Measurements from ENCODE around the gene CASS4.
"Not testable (repeated sequence)": the region's sequence is repeated elsewhere in the genome, so short reads cannot be mapped to it uniquely, and the experiment has no call there.

Gene CASS4

DNA sequence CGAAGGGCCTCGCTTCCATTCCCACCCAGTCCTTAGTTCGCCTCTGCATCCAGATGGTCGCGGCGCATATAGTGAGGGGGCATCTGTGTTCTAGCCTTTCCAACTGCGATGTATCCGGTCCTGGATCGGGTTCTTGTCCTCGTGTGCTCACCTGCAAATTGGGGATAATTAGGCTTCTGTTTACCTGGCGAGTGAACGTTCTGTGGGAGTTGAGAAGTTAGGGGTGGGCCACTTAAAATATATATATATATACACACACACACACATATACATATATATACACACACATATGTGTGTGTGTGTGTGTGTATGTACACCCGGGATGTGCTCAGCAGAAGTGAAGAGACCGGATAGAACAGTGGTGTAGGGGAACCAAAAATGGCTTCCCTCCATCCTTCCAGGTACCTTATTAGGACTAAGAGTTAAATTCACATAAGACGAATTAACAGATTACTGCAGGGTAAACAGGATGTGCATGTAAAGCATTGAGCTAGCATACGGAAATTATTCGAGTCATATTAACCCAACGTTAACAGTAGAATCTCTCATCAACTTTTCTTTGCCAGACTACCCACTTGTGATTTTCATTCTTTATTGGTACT lies 19.1 kb upstream of the CASS4 start:
- DNase-seq (ENCODE audit: low spot score), result no peak

DNA sequence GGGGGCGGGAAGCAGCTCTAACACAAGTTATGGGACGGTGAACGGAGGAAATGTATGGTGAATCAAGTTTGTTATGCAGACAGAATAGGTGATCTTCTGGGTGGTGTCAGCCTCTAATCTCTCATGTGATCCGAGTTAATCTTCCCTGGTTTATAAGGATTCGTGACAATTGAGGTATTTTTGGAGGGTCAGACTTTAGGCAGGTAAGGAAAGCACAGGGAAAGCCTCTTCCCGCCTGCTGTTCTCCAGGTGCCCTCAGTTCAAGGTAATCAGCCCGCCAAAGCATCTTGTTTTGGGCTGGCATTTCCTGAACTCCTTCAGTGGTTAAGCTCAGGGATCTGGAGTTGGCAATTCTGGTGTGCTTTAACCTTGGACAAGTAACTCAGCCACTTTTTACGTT lies 18.4 kb upstream of the CASS4 start:
- DNase-seq (ENCODE audit: low spot score), result no peak

DNA sequence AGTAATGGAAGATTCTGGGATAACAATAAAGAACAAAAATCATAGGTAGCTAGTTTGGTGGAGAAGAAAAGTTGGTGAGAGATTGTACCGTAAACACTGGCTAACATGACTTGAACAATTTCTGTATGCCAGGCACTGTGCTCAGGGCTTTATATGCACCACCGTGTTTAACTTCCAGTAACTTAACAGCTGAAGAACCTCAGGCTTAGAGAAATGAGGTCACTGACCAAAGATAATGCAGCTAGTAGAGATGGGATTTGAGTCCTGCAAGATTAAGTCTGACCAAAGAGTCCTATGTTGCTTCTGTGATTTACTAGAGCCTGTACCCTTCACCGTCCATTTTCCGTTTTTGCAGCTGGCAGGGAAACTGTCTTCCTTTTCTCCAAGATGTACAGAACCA lies 16.9 kb upstream of the CASS4 start:
- DNase-seq (ENCODE audit: low spot score), result no peak

DNA sequence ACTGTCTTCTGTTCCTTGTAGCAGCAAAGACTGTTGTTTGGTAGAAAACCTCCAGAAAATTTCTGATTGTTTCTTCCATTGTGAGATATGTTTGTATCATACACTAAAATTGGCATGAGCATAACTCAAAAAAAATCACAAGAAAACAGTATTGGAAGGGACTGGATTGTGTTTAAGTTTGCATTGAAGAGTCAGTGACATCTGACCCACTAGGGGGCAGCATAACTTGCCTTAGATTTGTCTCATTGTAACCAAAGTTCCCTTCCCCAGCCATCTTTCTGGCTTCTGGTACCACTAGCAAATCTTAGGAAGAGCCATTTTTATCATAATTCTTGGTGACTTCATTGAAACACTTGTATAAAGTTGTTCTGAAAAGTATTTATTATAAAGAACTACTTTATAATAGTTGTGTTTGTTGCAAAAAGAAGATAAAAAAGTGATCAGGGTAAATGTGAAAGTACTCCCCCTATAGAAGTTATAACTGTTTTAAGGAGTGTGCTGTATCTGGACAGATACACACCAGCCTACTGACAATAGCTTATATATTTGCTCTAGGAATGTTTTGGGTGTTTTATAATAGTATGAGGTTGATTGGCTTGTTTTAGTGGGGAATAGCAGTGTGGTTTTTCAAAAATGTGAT lies 11.9 kb upstream of the CASS4 start:
- DNase-seq (ENCODE audit: low spot score), result peak; percentile 68

DNA sequence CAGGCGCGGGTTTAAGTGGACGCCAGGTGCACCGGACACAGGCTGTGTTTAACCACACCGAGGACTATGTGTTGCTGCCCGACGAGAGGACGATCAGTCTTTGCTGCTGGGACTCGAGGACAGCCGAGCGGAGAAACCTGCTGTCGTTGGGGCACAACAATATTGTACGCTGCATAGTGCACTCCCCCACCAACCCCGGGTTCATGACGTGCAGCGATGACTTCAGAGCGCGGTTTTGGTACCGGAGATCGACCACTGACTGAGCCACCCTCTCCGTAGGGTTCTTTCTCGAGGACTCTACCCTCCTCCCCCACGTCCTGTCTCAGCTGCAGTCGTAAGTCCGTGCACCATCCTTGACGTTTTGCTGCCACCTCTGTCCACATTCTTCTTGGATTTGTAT lies 8.6 kb upstream of the CASS4 start:
- DNase-seq (ENCODE audit: low spot score), result no peak

DNA sequence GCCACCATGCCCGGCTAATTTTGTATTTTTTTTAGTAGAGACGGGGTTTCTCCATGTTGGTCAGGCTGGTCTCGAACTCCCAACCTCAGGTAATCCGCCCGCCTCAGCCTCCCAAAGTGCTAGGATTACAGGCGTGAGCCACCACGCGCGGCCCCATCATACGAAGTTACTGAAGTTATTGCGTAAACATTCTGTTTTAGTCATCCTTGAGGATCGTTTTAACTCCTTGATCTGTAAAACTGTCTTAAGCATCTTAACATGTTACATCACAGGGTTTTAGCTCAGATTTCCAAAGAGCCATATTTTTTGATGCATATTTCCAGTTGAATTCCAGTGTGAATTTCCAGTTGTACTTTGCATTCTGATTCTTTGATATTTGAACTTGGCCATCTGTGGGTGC lies 6.7 kb upstream of the CASS4 start:
- not testable (repeated sequence) for DNase-seq (ENCODE audit: low spot score)

DNA sequence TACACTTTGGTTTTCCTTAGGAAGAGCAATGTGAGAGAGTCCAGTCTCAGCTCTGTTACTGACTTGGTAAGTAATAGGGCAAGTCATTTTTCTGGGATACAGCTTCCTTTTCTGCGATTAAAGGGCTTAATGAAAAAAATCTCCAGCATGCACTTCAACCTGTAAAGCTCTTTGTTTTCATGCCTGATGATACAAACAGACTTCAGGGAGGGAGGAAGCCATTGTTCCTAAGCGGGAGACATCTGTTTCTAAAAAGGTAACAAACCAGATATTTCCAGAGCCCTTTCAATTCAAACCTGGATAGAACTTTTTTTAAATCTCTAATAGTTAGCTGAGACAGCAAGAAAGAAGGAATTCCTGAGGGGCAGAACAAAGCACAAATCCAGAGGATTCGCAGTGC lies 5.2 kb upstream of the CASS4 start:
- no peak for DNase-seq (ENCODE audit: low spot score)

DNA sequence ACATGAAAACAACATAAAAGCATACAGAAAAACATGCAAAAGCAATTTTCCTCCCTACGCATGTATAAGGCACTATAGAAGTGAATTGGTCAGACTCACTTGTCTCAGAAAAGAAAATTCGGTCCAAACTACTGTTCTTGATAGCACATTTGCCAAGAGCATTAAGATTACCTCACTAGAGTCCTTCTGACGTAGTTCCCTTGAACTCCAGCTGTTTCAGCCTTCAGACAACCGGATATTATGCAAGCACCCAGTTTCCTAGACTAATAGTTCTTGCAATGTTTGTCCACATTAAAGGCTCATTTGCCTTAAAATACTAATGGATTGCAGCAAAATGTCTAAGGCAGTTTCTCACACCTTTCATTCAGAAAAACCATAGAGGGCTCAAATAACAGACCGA lies 2.5 kb upstream of the CASS4 start:
- DNase-seq (ENCODE audit: low spot score), result no peak

DNA sequence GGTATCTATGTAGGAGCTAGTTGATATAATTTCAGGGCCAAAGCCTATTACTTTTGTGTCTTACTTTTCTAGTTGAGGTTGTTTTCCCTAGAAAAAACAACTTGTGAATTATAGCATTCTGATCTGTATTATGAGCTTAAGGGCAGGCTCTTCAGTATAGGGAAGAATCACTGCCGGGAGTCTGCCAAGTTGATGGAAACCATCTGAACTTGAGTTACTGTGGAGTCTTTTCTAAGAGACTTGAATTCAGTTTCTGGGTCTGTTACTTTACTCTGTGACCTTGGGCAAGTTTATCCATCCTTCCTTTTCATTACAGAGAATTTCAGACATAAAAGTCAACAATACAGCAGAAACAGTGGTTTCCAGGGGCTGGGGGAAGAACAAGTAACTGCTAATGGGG lies 2.1 kb upstream of the CASS4 start:
- no peak for DNase-seq (ENCODE audit: low spot score)

DNA sequence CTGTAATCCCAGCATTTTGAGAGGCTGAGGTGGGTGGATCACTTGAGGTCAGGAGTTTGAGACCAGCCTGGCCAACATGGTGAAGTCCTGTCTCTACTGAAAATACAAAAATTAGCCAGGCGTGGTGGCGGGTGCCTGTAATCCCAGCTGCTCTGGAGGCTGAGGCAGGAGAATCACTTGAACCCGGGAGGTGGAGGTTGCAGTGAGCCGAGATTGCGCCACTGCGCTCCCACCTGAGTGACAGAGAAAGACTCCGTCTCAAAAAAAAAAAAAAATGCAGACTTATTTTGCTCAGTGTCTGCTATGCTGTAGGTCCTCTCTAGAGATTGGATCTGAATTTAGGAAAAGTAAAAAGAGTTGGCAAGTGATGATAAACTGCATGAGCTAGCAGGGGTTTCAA lies 773 bp upstream of the CASS4 start:
- DNase-seq (ENCODE audit: low spot score), result not testable (repeated sequence)

DNA sequence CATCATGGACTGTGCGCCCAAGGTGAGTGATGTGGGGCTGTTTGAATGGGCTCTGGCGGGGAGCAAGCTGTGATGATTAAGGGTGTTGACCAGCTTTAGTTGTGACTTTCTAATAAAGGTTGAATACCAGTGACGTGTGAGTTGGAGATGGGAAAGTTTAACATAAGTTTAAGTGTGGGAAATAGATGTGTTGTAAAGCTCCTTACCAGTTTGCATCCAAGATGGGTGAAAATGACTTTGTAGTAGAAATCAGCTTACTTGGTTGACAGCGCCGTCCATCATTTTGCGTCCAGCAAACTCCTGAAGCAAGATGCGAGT lies 372 bp downstream of the CASS4 start:
- no peak for DNase-seq (ENCODE audit: low spot score)

DNA sequence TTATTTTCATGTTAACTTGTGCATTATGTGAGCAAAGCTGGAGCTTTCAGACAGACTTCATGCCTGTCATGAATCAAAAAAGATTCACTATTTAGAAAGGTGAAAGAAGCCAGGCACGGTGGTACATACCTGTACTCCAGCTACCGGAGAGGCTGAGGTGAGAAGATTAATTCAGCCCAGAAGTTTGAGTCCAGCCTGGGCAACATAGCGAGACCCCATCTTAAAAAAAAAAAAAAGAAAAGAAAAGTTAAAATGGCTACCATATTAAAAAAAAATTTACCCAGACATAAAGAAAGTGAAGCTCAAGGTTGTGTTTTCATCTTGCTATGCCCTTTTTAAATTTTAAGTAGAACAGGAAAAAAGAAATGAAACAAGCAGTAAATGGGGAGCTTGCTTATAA lies 889 bp downstream of the CASS4 start:
- DNase-seq (ENCODE audit: low spot score), result no peak

DNA sequence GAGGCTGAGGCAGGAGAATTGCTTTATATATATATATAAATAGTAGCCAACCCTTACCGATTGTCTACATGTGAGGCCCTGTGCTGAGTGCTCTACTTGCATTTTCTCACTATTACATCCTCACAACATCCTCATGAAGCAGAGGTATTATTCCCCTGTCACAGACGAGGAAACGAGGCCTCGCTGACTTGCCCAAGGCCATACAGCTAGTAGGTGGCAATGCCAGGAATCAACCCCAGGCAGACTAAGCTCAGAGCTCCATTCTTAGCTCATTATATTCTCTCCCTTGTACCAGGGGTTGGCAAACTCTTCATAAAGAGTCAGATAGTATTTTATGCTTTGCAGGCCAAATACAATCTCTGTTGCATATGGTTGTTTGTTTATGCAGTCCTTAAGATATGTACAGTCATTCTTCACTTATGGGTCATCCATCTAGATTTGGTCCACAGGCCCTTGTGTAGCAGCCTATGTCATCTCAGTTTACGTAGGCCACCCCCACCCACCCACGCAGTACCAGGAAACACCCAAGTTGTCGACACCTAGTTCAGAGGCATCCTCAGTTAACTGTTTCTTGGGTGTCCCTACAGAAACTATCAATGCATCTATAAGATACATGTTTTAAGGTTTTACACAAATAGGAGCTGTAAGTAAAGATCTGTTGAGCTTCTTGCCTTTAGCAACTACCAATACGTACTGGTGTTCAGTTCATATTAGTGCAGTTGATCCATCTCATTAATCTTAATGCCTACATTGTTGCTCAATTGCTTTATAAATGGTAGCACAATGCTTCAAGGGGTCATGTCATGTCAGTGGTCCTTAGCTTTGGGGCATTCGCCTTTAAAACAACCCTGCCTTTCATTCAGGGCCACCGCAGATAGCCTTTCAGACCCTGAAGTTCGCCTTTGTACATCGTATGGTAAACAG lies 3.0 kb downstream of the CASS4 start:
- no peak for DNase-seq (ENCODE audit: low spot score)

DNA sequence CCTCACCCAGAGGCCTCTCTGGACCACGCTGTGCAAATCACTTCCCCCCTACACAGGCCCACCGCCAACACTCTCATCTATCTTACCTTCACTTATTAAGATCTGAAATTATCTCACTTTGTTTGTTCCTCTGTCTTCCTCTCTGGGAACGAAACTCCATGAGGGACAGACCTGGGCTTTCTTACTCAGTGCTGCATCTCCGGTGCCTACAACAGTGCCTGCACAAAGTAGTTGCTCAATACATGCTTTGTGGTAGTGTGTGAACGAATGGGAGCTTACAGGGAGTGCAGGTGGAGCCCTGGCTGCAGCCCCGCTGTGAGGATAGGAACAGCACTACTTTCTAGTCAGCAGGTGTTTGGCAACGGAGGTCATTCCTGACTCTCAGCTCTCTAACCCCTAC lies 5.3 kb downstream of the CASS4 start:
- no peak for DNase-seq (ENCODE audit: low spot score)

DNA sequence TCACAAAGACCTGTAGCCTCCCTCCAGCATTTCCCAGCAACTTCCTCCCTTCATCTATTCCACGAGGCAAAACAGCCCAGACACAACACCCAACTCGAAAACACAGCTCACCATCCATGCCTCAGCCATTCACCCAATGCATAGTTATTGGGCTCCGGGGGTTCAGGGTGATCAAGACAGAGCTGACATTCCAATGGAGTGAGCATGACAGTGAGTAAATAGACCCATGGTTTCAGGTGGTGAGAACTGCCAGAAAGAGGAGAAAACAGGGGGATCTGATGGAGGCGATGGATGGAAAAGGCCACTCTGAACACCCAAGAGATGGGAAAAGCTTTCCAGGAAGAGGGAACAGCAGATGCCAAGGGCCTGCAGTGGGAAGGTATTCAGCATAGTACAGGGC lies 5.9 kb downstream of the CASS4 start:
- no peak for DNase-seq (ENCODE audit: low spot score)

DNA sequence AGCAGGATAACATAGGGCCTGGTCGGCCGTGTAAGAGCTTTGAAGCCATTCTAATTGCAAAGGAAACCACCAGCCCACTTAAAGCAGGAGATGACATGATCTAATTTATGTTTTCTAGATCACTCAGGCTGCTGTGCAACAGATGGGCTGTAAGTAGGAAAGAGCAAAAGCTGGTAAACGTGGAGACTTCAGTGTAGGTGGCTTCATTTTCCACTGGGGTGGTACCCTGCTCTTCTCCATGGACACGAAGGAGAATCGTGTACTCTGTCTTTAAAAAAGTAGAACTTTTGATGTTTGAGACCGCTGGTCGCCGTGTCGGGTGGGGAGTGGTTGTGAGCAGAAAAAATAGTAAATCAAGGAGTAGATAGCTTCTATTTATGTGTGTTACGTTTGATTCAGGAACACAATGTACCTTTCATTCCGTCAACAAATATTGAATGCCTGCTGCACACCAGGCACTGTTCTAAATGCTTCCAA lies 6.4 kb downstream of the CASS4 start:
- no peak for DNase-seq (ENCODE audit: low spot score)

DNA sequence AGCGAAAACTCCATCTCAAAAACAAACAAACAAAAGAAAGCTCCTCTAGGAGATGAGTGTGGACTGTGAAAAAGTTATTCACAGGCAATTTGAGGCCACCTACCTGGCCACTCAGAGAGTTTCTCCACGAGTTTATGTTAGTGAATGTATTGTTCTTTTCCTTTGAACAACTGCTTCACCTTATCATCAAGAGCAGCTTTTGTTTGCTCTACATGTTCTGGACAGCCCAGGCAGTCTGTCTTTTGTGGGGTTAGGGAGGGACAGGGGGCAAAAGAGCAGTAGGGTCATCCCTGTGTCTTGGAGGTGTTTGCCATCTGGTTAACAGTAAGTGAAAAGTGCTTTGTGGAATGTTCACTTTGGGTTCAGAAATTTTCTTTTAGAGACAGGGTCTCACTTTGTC lies 8.0 kb downstream of the CASS4 start:
- no peak for DNase-seq (ENCODE audit: low spot score)

DNA sequence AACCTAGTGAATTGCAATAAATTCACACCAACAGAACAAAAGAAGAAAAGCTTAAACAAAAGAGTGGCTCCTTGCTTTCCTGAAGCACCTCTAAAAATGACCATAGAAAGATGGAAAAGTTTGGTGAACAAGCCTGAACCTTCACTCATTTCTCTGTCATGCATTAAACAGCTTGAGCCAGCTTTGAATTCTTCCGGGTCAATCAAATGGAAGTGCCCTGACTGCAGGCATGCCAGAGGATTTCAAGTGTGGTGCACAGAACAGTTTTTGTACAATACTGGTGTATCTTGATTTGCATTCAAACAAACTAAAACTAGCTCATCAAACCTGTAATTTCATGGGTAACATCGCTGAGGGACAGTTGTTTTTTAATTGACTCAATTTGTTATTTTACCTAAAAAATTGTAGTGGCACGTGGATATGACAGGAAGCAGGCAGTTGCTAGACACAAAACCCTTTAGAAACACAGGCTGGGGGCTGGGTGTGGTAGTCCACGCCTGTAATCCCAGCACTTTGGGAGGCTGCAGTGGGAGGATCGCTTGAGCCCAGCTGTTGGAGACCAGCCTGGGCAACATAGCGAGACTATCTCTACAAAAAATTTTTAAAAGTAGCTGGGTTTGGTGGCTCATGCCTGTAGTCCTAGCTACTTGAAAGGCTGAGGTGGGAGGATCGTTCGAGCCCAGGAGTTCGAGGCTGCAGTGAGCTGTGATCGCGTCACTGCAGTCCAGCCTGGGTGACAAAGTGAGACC lies 9.1 kb downstream of the CASS4 start:
- no peak for DNase-seq (ENCODE audit: low spot score)

DNA sequence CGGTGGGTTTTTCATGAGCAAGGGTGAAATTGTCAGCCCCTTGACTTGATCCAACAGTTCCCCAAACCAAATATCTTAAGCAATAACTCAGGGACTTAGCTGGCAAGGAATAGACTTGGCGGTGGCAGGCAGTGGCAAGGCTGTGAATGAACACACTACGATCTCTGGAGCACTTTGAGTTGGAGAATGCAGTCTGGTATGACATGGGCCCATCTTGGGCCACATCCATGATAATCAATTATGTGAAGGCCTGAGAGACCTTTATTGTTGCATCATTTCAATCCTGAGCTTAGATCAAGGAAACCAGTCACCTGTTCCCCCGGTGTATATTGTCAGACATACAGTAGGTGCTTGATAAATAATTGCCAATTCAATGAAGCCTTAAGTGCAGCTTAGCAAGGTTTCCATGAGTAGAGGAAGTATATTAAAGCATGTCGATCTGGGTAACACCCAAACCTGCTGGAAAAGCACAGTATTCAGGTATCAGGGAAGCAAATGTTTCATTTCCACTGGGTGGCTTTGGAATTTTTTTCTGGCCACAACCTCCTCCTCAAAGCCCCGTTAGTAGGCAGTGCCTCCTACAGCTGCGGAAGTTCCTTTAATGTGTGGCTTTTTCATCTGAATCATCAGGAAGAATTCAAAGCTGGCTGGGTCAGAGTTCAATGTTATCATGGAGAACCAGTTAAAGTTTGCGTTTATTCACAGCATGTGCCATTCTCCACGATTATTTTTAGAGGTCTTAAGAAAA lies 10.2 kb downstream of the CASS4 start:
- peak; percentile 96 for DNase-seq (ENCODE audit: low spot score)

DNA sequence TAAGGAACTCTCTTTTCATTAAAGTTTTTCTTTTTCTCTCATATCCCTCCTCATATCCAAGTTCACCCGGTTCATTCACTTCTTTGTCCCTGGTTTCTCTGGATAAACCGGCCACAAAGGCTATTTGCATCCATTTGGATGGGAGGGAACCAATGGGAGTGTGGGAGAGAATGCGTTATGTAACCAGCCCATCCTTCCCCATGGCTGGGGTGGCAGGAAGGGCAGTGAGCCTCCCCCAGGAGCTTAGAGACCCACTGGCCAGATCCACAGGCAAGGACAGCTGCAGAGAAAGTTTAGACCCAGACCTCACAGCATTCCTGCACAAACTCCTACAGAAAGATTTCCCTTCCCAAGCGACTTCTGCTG lies 10.7 kb downstream of the CASS4 start:
- DNase-seq (ENCODE audit: low spot score), result peak; percentile 70

DNA sequence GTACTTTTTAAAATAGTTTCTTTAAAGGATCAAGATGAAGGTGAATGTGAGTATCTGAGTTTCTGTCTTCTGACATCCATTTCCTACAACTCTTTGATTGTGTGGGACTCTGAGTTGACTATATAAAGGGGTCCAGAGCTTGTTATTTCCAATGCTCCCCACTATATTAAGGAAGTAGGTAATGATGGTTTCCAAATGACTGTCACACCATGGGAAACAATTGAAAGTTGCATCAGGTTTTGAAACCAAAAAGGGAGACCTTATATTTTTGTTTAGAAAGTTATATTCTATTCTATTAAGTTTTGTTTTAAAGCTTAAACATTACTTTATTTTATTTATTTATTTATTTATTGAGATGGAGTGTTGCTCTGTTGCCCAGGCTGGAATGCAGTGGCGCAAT lies 11.2 kb downstream of the CASS4 start:
- DNase-seq (ENCODE audit: low spot score), result no peak

DNA sequence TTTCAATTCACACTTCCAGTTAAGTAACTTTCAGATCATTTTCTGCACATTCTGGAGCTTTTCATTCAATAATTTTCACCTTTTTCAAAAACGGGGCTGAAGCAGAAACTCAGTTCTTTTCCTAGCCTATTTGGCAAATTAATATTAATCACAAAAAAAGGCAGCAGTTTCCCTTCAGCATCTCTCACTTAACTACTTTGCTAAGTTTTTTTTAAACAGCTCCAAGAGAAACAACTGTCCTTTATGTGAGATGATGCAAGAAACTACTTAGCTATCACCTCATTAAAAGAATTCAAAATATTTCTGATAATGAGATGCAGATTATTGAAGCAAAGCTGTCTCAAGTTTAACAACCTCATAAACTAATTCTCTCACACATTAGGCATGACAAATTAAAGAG lies 11.8 kb downstream of the CASS4 start:
- DNase-seq (ENCODE audit: low spot score), result no peak
